ENCODE data around the gene TBP. TPM values are rescaled to one million over a fixed set of nuclear protein-coding genes. Genes with fewer than 3 reads are reported as not detected.

The TBP gene
- total and polyA plus RNA-seq, 2 of the 13 experiments (the other 11 are each of a cell fraction or from before 2014, with no cell fraction given): 21.7 to 28.1 TPM

DNA sequence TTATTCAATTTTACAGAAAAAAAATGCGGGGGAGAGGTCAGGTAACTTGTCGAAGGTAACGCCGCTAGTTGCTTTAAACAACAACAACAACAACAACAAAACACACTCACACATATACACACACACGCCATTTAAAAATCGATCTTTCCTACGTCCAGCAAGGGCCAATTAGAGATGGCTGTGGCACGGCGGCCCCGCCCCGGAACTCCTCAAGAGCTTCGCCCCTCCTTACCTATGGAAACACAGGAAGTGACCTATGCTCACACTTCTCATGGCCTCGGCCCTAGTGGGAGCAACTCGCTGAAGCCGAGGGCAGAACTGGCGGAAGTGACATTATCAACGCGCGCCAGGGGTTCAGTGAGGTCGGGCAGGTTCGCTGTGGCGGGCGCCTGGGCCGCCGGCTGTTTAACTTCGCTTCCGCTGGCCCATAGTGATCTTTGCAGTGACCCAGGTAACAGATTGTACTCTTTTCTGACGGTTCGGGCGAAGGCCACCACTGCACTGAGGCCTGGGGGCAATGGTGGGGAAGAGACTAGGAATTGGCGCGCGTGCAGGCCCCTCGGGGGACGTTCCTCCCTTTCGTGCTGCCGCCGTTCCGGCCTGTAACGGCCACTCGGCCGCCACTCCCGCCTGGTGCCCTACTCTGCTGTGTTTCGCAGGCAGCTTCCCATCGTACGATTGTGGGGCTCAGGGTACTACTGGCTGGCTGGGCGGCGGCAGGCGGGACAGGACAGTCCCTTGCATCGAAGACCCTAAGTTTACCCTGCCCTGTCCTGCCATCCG, at the start of gene TBP (continued):
- TF ChIP-seq, protein P1, sequence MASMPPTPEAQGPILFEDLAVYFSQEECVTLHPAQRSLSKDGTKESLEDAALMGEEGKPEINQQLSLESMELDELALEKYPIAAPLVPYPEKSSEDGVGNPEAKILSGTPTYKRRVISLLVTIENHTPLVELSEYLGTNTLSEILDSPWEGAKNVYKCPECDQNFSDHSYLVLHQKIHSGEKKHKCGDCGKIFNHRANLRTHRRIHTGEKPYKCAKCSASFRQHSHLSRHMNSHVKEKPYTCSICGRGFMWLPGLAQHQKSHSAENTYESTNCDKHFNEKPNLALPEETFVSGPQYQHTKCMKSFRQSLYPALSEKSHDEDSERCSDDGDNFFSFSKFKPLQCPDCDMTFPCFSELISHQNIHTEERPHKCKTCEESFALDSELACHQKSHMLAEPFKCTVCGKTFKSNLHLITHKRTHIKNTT (CRISPR knock-in tag; IDR thresholded peaks at IDR 0.05): no peak
- TF ChIP-seq DR1 (CRISPR knock-in tag; IDR thresholded peaks at IDR 0.05) (peak; percentile 47), KDM1A (CRISPR knock-in tag; IDR thresholded peaks at IDR 0.05) (no peak), MIER3 (CRISPR knock-in tag; IDR thresholded peaks at IDR 0.05; ENCODE audit: borderline replicate concordance) (peak; percentile 98; the same call in 1 of the 2 replicates), ZNF121 (CRISPR knock-in tag; IDR thresholded peaks at IDR 0.05) (no peak; the same call in 1 of the 2 replicates), ADNP (CRISPR knock-in tag; IDR thresholded peaks at IDR 0.05) (no peak), ZNF7 (CRISPR knock-in tag; IDR thresholded peaks at IDR 0.05) (no peak), ZBTB1 (CRISPR knock-in tag; IDR thresholded peaks at IDR 0.05; ENCODE audit: borderline replicate concordance) (no peak), MAFF (IDR thresholded peaks at IDR 0.05; ENCODE audit: low read depth, low read length) (no peak), TBL1XR1 (IDR thresholded peaks at IDR 0.05; ENCODE audit: borderline replicate concordance, low read length, partially characterized antibody) (no peak), ZNF768 (CRISPR knock-in tag; IDR thresholded peaks at IDR 0.05) (peak; percentile 71; the same call in 1 of the 2 replicates), RBAK (CRISPR knock-in tag; IDR thresholded peaks at IDR 0.05) (no peak), ZNF678 (CRISPR knock-in tag; IDR thresholded peaks at IDR 0.05) (no peak), ZNF615 (CRISPR knock-in tag; IDR thresholded peaks at IDR 0.05; ENCODE audit: borderline replicate concordance) (no peak), ZNF317 (CRISPR knock-in tag; IDR thresholded peaks at IDR 0.05) (0 out of 2 replicates have a peak, but pooled peaks have one; percentile 12), ZFYVE20 (CRISPR knock-in tag; IDR thresholded peaks at IDR 0.05; ENCODE audit: borderline replicate concordance, low read depth) (no peak), ZNF570 (CRISPR knock-in tag; IDR thresholded peaks at IDR 0.05; ENCODE audit: borderline replicate concordance) (no peak), MTF1 (CRISPR knock-in tag; IDR thresholded peaks at IDR 0.05) (0 out of 2 replicates have a peak, but pooled peaks have one; percentile 24), KDM4B (CRISPR knock-in tag; IDR thresholded peaks at IDR 0.05) (peak; percentile 69; the same call in 1 of the 2 replicates), RFX1 (IDR thresholded peaks at IDR 0.05) (no peak), ZNF260 (CRISPR knock-in tag; IDR thresholded peaks at IDR 0.05; ENCODE audit: borderline replicate concordance, low read depth) (no peak), HOXA9 (CRISPR knock-in tag; IDR thresholded peaks at IDR 0.05; ENCODE audit: borderline replicate concordance) (peak; percentile 76; the same call in 1 of the 2 replicates)
- TF ChIP-seq, protein P2, sequence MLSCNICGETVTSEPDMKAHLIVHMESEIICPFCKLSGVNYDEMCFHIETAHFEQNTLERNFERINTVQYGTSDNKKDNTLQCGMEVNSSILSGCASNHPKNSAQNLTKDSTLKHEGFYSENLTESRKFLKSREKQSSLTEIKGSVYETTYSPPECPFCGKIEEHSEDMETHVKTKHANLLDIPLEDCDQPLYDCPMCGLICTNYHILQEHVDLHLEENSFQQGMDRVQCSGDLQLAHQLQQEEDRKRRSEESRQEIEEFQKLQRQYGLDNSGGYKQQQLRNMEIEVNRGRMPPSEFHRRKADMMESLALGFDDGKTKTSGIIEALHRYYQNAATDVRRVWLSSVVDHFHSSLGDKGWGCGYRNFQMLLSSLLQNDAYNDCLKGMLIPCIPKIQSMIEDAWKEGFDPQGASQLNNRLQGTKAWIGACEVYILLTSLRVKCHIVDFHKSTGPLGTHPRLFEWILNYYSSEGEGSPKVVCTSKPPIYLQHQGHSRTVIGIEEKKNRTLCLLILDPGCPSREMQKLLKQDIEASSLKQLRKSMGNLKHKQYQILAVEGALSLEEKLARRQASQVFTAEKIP (CRISPR knock-in tag; IDR thresholded peaks at IDR 0.05; ENCODE audit: borderline replicate concordance): no peak
- TF ChIP-seq, protein P3, sequence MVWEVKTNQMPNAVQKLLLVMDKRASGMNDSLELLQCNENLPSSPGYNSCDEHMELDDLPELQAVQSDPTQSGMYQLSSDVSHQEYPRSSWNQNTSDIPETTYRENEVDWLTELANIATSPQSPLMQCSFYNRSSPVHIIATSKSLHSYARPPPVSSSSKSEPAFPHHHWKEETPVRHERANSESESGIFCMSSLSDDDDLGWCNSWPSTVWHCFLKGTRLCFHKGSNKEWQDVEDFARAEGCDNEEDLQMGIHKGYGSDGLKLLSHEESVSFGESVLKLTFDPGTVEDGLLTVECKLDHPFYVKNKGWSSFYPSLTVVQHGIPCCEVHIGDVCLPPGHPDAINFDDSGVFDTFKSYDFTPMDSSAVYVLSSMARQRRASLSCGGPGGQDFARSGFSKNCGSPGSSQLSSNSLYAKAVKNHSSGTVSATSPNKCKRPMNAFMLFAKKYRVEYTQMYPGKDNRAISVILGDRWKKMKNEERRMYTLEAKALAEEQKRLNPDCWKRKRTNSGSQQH (CRISPR knock-in tag; IDR thresholded peaks at IDR 0.05; ENCODE audit: low read depth): peak; percentile 93
- TF ChIP-seq, protein P4, sequence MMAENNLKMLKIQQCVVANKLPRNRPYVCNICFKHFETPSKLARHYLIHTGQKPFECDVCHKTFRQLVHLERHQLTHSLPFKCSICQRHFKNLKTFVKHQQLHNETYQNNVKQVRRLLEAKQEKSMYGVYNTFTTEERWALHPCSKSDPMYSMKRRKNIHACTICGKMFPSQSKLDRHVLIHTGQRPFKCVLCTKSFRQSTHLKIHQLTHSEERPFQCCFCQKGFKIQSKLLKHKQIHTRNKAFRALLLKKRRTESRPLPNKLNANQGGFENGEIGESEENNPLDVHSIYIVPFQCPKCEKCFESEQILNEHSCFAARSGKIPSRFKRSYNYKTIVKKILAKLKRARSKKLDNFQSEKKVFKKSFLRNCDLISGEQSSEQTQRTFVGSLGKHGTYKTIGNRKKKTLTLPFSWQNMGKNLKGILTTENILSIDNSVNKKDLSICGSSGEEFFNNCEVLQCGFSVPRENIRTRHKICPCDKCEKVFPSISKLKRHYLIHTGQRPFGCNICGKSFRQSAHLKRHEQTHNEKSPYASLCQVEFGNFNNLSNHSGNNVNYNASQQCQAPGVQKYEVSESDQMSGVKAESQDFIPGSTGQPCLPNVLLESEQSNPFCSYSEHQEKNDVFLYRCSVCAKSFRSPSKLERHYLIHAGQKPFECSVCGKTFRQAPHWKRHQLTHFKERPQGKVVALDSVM (CRISPR knock-in tag; IDR thresholded peaks at IDR 0.05): 0 out of 2 replicates have a peak, but pooled peaks have one; percentile 48

Data from HepG2 (cell line).